Left lung (tissue), 10 donors: Measurements from ENCODE around the gene SBK3. TPM values are rescaled to one million over a fixed set of nuclear protein-coding genes. Genes with fewer than 3 reads are reported as not detected.

Experiments used
- ATAC-seq: fragments of 200-7000 bp; cut with Tn5 transposase; one replicate; pipeline ENCODE4 v1.9.1; 2020; ENCODE audit warnings: moderate library complexity
- DNase-seq, 4 donors: peaks; one replicate each; pipeline ENCODE4 v3.0.0-alpha.2; 2013 to 2020
- H3K27ac ChIP-seq, 2 donors: fragments of 200-600 bp; sonication (generic) in 1 of 2; one replicate each; pipeline versions ENCODE4 v1.5.0 to v1.8.0; 2020 to 2021
- H3K27me3 ChIP-seq, 2 donors: fragments of 200-600 bp; sonication (generic) in 1 of 2; one replicate each; pipeline versions ENCODE4 v1.5.0 to v1.8.0; 2020 to 2021
- H3K36me3 ChIP-seq, 2 donors: fragments of 200-600 bp; sonication (generic) in 1 of 2; one replicate each; pipeline versions ENCODE4 v1.5.0 to v1.8.0; 2020 to 2021
- H3K4me1 ChIP-seq, 2 donors: fragments of 200-600 bp; one replicate each; pipeline ENCODE4 v1.8.0; 2021
- H3K4me3 ChIP-seq, 2 donors: fragments of 200-600 bp; sonication (generic) in 1 of 2; one replicate each; pipeline versions ENCODE4 v1.5.0 to v1.8.0; 2020 to 2021; ENCODE audit warnings: mild to moderate bottlenecking in 1 of 2
- H3K9me3 ChIP-seq, 2 donors: fragments of 200-600 bp; sonication (generic) in 1 of 2; one replicate each; pipeline versions ENCODE4 v1.5.0 to v1.8.0; 2020 to 2021
- intact Hi-C, 2 donors: fragments of 100-400 bp; cut with DNase I; formaldehyde crosslinking; loops; one replicate each; pipeline versions ENCODE4 v1.11.2 to v1.14.2; 2022
- polyA plus RNA-seq, 6 donors: library from polyadenylated mRNA; unstranded; fragments of 120-200 nt; gene quantifications; one replicate each; pipeline ENCODE4 v1.2.1, GENCODE V29; 2013; ENCODE audit not compliant: insufficient read length in 6 of 6
- total RNA-seq, 2 donors: library from RNA; stranded (reverse); fragmentation: NEBNext Ultra II Directional; extraction: Animal tissue kit (Norgen Biotek cat#: 25700); gene quantifications; one replicate each; pipeline ENCODE4 v1.2.1, GENCODE V29; 2021
- TF ChIP-seq, protein P1 (sequence below), 2 donors: fragments of 200-600 bp; sonication (generic) in 1 of 2; IDR thresholded peaks; one replicate each; pipeline versions ENCODE4 v1.5.0 to v1.8.0; 2021; ENCODE audit warnings: antibody characterized with exemption in 2 of 2
- donor health status: DM: no; HTN: yes; CAD: no.
- donor health status: DM: no; HTN: no; CAD: no.

Gene SBK3
- total and polyA plus RNA-seq, 8 donors: 0.26 to 1.7 (median 0.59) TPM

DNA sequence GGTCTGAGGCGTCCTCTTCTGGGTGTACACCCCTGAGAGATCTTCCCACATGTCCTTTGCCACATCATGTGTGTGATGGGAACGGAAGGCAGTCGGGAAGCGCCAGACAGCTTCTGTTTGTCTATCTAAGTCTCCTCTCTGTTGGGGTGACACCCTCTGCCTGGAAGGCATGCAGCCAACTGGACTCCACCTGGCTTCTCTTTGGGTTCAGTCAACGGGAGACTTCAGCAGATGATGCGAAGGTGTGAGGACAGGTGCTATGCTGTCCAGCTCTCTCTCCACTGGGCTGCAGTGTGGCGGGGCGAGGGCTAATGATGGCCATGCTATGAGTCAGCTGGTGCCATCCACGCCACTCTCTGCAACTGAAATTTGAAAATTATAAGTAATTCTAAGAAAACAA, 14.3 kb upstream of the SBK3 start:
- ATAC-seq (no peak), DNase-seq (no peak)
- H3K4me3 ChIP-seq: no peak overlapping the region
- H3K9me3 ChIP-seq: no peaks in the 10 kb centered on the region
- H3K27ac ChIP-seq: no peak overlapping the region
- intact Hi-C loops: no loop called here
- H3K4me1 ChIP-seq: no peaks in the 10 kb centered on the region
- peaks cover 0 to 7% of the 10 kb centered on the region in 2 donors for H3K27me3 ChIP-seq
- H3K36me3 ChIP-seq: no peaks in the 10 kb centered on the region
- TF ChIP-seq, protein P1, sequence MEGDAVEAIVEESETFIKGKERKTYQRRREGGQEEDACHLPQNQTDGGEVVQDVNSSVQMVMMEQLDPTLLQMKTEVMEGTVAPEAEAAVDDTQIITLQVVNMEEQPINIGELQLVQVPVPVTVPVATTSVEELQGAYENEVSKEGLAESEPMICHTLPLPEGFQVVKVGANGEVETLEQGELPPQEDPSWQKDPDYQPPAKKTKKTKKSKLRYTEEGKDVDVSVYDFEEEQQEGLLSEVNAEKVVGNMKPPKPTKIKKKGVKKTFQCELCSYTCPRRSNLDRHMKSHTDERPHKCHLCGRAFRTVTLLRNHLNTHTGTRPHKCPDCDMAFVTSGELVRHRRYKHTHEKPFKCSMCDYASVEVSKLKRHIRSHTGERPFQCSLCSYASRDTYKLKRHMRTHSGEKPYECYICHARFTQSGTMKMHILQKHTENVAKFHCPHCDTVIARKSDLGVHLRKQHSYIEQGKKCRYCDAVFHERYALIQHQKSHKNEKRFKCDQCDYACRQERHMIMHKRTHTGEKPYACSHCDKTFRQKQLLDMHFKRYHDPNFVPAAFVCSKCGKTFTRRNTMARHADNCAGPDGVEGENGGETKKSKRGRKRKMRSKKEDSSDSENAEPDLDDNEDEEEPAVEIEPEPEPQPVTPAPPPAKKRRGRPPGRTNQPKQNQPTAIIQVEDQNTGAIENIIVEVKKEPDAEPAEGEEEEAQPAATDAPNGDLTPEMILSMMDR (IDR thresholded peaks at IDR 0.05): no peak

DNA sequence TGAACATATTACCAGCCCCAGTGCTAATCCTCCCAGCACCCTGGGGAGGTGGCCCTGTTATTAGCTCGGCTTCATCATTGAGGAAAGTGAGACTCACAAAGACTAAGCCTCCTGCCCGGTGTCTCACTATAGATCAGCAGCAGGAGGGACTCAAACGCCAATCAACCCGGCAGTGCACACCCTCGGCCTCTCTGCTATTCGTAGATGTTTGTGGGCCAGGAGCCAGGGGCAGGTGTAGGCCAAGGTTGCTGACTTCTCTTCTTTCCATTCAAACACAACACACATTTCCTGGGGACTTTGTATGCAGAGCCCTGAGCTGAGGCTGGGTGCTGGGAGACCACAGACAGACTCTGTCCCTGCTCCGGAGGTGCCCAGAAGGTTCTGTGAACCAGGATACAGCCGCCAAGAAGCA, 9.4 kb upstream of the SBK3 start:
- intact Hi-C loops: no loop called here
- DNase-seq: no peak
- TF ChIP-seq, protein P1 (IDR thresholded peaks at IDR 0.05): no peak
- Histone ChIP-seq H3K4me3 (no peak overlapping the region), H3K27ac (no peak overlapping the region), H3K4me1 (peaks cover 0 to 1% of the 10 kb centered on the region in 2 donors), H3K36me3 (no peaks in the 10 kb centered on the region), H3K27me3 (peaks cover 0 to 12% of the 10 kb centered on the region in 2 donors), H3K9me3 (no peaks in the 10 kb centered on the region)
- no peak for ATAC-seq

DNA sequence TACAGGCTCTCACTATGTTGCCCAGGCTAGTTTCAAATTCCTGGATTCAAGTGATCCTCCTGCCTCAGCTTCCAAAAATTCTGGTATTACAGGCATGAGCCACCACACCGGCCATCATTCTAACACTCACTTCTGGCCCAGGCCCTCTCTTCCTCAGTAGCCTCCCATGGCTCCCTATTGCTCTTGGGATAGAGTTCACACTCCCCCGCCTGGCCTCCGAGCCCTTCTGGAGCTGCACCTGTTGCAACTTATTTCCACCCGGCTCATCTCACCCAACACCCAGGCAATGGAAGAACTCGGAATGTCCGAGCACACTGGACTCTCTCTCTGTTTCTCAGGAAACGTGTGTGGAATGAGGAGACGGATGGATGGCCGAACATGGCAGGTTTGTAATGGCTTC, 9.0 kb upstream of the SBK3 start:
- no peak for ATAC-seq
- no peaks in the 10 kb centered on the region for H3K9me3 ChIP-seq
- TF ChIP-seq, protein P1 (IDR thresholded peaks at IDR 0.05): no peak
- intact Hi-C loops: no loop called here
- no peak overlapping the region for H3K27ac ChIP-seq
- H3K27me3 ChIP-seq: peaks cover 0 to 12% of the 10 kb centered on the region in 2 donors
- DNase-seq: no peak
- peaks cover 0 to 4% of the 10 kb centered on the region in 2 donors for H3K4me1 ChIP-seq
- H3K4me3 ChIP-seq: no peak overlapping the region
- no peaks in the 10 kb centered on the region for H3K36me3 ChIP-seq

DNA sequence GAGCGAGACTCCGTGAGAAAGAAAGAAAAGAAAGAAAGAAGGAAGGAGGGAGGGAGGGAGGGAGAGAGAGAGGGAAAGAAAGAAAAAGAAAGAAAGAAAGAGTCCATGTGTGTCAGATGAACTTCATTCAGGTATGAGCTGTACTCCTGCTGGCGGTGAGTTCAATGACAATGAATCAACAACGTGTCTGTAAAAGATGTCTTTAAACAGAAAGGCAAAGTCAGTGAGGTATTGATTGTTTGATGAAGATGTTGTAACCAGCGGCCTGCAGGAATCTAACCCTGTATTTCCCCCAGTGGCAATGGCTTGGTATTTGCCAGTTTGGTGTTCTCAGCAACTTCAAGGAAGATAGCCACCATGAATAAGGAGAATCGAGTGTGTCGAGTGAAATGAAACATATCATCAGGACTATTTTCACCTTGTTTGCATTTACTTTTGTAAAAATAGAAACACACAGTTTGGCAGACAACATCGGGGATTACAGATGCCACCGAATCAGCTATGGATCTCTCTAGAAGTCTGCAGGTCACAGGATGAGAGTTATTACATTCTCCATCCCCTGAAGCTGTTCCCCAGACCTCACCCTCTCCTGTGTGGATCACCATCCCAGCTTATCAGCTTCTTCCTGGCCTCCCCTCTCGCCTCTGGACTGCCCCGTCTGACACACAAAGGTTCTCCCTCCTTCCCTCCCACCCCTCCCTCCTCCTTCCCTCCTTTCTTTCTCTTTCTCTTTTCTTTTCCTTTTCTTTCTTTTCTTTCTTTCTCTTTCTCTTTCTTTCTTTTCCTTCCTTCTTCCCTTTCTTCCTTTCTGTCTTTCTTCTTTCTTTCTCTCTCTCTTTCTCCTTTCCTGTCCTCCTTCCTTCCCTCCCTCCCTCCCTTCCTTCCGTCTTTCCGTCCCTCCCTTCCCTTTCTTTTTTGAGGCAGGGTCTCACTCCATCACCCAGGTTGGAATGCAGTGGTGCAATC, 8.2 kb upstream of the SBK3 start:
- Histone ChIP-seq H3K4me1 (peaks cover 0 to 4% of the 10 kb centered on the region in 2 donors), H3K9me3 (no peaks in the 10 kb centered on the region), H3K36me3 (no peaks in the 10 kb centered on the region), H3K4me3 (no peak overlapping the region), H3K27me3 (peaks cover 0 to 18% of the 10 kb centered on the region in 2 donors), H3K27ac (no peak overlapping the region)
- TF ChIP-seq, protein P1 (IDR thresholded peaks at IDR 0.05): no peak
- no peak for ATAC-seq
- intact Hi-C loops: no loop called here
- DNase-seq: no peak

DNA sequence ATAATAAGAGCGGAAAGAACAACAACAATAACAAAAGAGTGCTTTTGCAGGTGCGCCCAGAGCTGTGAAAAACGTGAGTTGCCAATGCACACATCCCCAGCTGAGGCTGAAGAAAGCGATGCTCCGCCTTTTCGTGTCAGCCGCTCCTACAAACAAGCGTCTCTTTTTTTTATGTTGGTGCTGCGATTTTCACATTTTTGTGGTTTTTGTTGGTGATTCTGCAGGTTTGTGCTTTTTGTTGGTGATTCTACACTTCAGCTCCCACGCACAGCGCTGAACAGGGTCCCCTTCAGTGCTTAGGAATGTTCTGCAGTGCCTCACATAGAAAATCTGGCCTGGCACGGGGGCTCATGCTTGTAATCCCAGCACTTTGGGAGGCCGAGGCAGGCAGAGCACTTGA, 7.3 kb upstream of the SBK3 start:
- DNase-seq (no peak), ATAC-seq (no peak)
- Histone ChIP-seq H3K27ac (no peak overlapping the region), H3K4me3 (no peak overlapping the region), H3K27me3 (peaks cover 0 to 20% of the 10 kb centered on the region in 2 donors), H3K9me3 (no peaks in the 10 kb centered on the region), H3K4me1 (peaks cover 0 to 7% of the 10 kb centered on the region in 2 donors), H3K36me3 (no peaks in the 10 kb centered on the region)
- intact Hi-C loops: no loop called here
- TF ChIP-seq, protein P1 (IDR thresholded peaks at IDR 0.05): no peak
